Transverse colon (tissue), 4 donors: ENCODE results near the gene RALGDS.
"Not testable (repeated sequence)": the region's sequence is repeated elsewhere in the genome, so short reads cannot be mapped to it uniquely, and the experiment has no call there.

Source experiments
- POLR2A ChIP-seq: fragments of 450-650 bp; IDR thresholded peaks from one replicate; pipeline ENCODE4 v1.6.1; 2016; ENCODE audit warnings: antibody characterized with exemption, mild to moderate bottlenecking, moderate library complexity
- POLR2AphosphoS5 ChIP-seq, 3 donors: sonication (generic); formaldehyde crosslinking; IDR thresholded peaks; one replicate each; pipeline ENCODE4 v1.6.1; 2016; ENCODE audit warnings: antibody characterized with exemption in 3 of 3
- TF ChIP-seq, protein P1 (sequence below), 5 experiments: fragments of 200-600 bp in 3 of 5; fragments of 450-650 bp in 2 of 5; sonication (generic) in 3 of 5; IDR thresholded peaks; 1 replicate in 2 of 5; 2 replicates in 3 of 5; pipeline ENCODE4 v1.5.1; 2016 to 2017; ENCODE audit warnings: antibody characterized with exemption in 5 of 5, inconsistent platforms in 3 of 5, mild to moderate bottlenecking in 2 of 5, moderate library complexity in 1 of 5

DNA sequence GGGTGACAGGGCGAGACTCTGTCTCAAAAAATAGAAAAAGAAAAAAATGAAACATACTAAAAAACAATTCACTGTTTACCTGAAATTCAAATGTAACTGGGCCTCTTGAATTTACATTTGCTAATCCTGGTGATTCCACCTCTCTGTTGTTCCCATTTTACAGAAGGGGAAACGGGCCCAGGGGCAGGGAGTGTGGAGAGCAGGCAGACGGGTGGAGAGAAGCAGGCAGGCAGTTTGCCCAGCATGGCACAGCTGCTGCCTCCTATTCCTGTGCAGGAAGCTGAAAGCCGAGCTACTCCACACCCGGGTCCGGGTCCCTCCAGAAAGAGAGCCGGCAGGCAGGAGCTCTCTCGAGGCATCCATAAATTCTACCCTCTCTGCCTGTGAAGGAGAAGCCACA, 58.5 kb downstream of the RALGDS start:
- TF ChIP-seq, protein P1, sequence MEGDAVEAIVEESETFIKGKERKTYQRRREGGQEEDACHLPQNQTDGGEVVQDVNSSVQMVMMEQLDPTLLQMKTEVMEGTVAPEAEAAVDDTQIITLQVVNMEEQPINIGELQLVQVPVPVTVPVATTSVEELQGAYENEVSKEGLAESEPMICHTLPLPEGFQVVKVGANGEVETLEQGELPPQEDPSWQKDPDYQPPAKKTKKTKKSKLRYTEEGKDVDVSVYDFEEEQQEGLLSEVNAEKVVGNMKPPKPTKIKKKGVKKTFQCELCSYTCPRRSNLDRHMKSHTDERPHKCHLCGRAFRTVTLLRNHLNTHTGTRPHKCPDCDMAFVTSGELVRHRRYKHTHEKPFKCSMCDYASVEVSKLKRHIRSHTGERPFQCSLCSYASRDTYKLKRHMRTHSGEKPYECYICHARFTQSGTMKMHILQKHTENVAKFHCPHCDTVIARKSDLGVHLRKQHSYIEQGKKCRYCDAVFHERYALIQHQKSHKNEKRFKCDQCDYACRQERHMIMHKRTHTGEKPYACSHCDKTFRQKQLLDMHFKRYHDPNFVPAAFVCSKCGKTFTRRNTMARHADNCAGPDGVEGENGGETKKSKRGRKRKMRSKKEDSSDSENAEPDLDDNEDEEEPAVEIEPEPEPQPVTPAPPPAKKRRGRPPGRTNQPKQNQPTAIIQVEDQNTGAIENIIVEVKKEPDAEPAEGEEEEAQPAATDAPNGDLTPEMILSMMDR (IDR thresholded peaks at IDR 0.05): not testable (repeated sequence)
- not testable (repeated sequence) for TF ChIP-seq POLR2A; POLR2AphosphoS5 (IDR thresholded peaks at IDR 0.05)
